H9 (cell line): ENCODE data around the gene SLC2A9. TPM values are rescaled to one million over a fixed set of nuclear protein-coding genes. Genes with fewer than 3 reads are reported as not detected.

Source experiments
- DNase-seq: peaks from one replicate; pipeline ENCODE4 v3.0.0-alpha.2; 2017
- H2AFZ ChIP-seq: one replicate; pipeline ENCODE4 v1.6.1; 2013; ENCODE audit warnings: mild to moderate bottlenecking, low read length, control low read depth, moderate library complexity
- H2AK5ac ChIP-seq: 2 replicates; pipeline ENCODE4 v1.6.1; 2013; ENCODE audit warnings: low read length, control low read depth, mixed read lengths; ENCODE audit not compliant: insufficient read length
- H2BK120ac ChIP-seq: one replicate; pipeline ENCODE4 v1.6.1; 2013; ENCODE audit warnings: low read depth, mild to moderate bottlenecking, low read length, control low read depth, inconsistent platforms; ENCODE audit not compliant: poor library complexity, severe bottlenecking
- H2BK12ac ChIP-seq: 2 replicates; pipeline ENCODE4 v1.6.1; 2013; ENCODE audit warnings: low read length, control low read depth, mixed read lengths, low read depth; ENCODE audit not compliant: insufficient read length
- H2BK15ac ChIP-seq: 2 replicates; pipeline ENCODE4 v1.6.1; 2013; ENCODE audit warnings: low read depth, low read length, control low read depth
- H2BK20ac ChIP-seq: one replicate; pipeline ENCODE4 v1.6.1; 2013; ENCODE audit warnings: low read depth, mild to moderate bottlenecking, low read length, control low read depth, inconsistent platforms; ENCODE audit not compliant: poor library complexity, severe bottlenecking
- H2BK5ac ChIP-seq: 2 replicates; pipeline ENCODE4 v1.6.1; 2013; ENCODE audit warnings: low read length, control low read depth, mixed read lengths; ENCODE audit not compliant: insufficient read length
- H3K14ac ChIP-seq: 2 replicates; pipeline ENCODE4 v1.6.1; 2013; ENCODE audit warnings: low read length, control low read depth; ENCODE audit not compliant: insufficient read depth
- H3K18ac ChIP-seq: 2 replicates; pipeline ENCODE4 v1.6.1; 2013; ENCODE audit warnings: low read depth, mild to moderate bottlenecking, mixed read lengths, low read length, control low read depth; ENCODE audit not compliant: insufficient read length
- H3K23ac ChIP-seq: 2 replicates; pipeline ENCODE4 v1.6.1; 2013; ENCODE audit warnings: low read length, control low read depth, mixed read lengths, low read depth; ENCODE audit not compliant: insufficient read length
- H3K23me2 ChIP-seq: 2 replicates; pipeline ENCODE4 v1.6.1; 2013; ENCODE audit warnings: low read depth, mild to moderate bottlenecking, mixed read lengths, low read length, control low read depth; ENCODE audit not compliant: insufficient read length, poor library complexity, severe bottlenecking
- H3K27ac ChIP-seq: 2 replicates; pipeline ENCODE4 v1.5.1; 2013; ENCODE audit warnings: low read length, control low read depth, mixed read lengths, low read depth; ENCODE audit not compliant: insufficient read length
- H3K27me3 ChIP-seq: 2 replicates; pipeline ENCODE4 v1.6.1; 2013; ENCODE audit warnings: low read length, control low read depth, inconsistent platforms; ENCODE audit not compliant: insufficient read depth
- H3K4ac ChIP-seq: 2 replicates; pipeline ENCODE4 v1.6.1; 2013; ENCODE audit warnings: low read depth, mild to moderate bottlenecking, control low read depth, inconsistent platforms, low read length, moderate library complexity
- H3K4me1 ChIP-seq: 2 replicates; pipeline ENCODE4 v1.6.1; 2013; ENCODE audit warnings: low read length, control low read depth, inconsistent platforms; ENCODE audit not compliant: insufficient read depth
- H3K4me2 ChIP-seq: 2 replicates; pipeline ENCODE4 v1.6.1; 2013; ENCODE audit warnings: low read length, control low read depth, mixed read lengths; ENCODE audit not compliant: insufficient read length, insufficient read depth
- H3K56ac ChIP-seq: 2 replicates; pipeline ENCODE4 v1.6.1; 2013; ENCODE audit warnings: low read depth, mild to moderate bottlenecking, mixed read lengths, low read length, control low read depth; ENCODE audit not compliant: insufficient read length
- H3K79me1 ChIP-seq: 2 replicates; pipeline ENCODE4 v1.6.1; 2013; ENCODE audit warnings: low read depth, mild to moderate bottlenecking, moderate library complexity, low read length, control low read depth, inconsistent platforms; ENCODE audit not compliant: insufficient read depth, poor library complexity, severe bottlenecking
- H3K79me2 ChIP-seq: 2 replicates; pipeline ENCODE4 v1.6.1; 2013; ENCODE audit warnings: low read length, control low read depth, inconsistent platforms; ENCODE audit not compliant: insufficient read depth
- H3K9ac ChIP-seq: 2 replicates; pipeline ENCODE4 v1.6.1; 2013; ENCODE audit warnings: low read length, control low read depth, mixed read lengths; ENCODE audit not compliant: insufficient read length; ENCODE audit errors: extremely low read depth
- H3K9me3 ChIP-seq: one replicate; pipeline ENCODE4 v1.6.1; 2013; ENCODE audit warnings: low read depth, low read length, inconsistent platforms; ENCODE audit not compliant: control insufficient read depth
- H3T11ph ChIP-seq: one replicate; pipeline ENCODE4 v1.6.1; 2013; ENCODE audit warnings: mild to moderate bottlenecking, low read length, control low read depth, inconsistent platforms
- H4K20me1 ChIP-seq: one replicate; pipeline ENCODE4 v1.6.1; 2013; ENCODE audit not compliant: control insufficient read depth, insufficient read length, insufficient read depth
- H4K5ac ChIP-seq: 2 replicates; pipeline ENCODE4 v1.6.1; 2013; ENCODE audit warnings: low read depth, mild to moderate bottlenecking, mixed read lengths, low read length, control low read depth; ENCODE audit not compliant: insufficient read length
- H4K8ac ChIP-seq: replicated peaks from 2 replicates; pipeline ENCODE4 v1.6.1; 2013; ENCODE audit warnings: low read length, control low read depth, mixed read lengths, low read depth; ENCODE audit not compliant: insufficient read length
- H4K91ac ChIP-seq: 2 replicates; pipeline ENCODE4 v1.6.1; 2013; ENCODE audit warnings: low read depth, mild to moderate bottlenecking, moderate library complexity, mixed read lengths, low read length, control low read depth; ENCODE audit not compliant: insufficient read length
- H3K27ac Mint-ChIP-seq, 3 experiments: 2 replicates in 2 of 3; 3 replicates in 1 of 3; pipeline ENCODE4 v1.8.0; 2020 to 2021; ENCODE audit warnings: mixed read lengths in 3 of 3, mild to moderate bottlenecking in 1 of 3, moderate library complexity in 1 of 3
- H3K27me3 Mint-ChIP-seq: 2 replicates; pipeline ENCODE4 v1.8.0; 2021; ENCODE audit warnings: low read depth, mild to moderate bottlenecking, moderate library complexity, mixed read lengths
- H3K36me3 Mint-ChIP-seq, 3 experiments: 2 replicates in 2 of 3; 3 replicates in 1 of 3; pipeline ENCODE4 v1.8.0; 2020 to 2021; ENCODE audit warnings: low read depth in 3 of 3, mixed read lengths in 3 of 3; ENCODE audit not compliant: insufficient read depth in 1 of 3
- H3K4me1 Mint-ChIP-seq, 2 experiments: 2 replicates each; pipeline ENCODE4 v1.8.0; 2020; ENCODE audit warnings: mixed read lengths in 2 of 2
- H3K4me3 Mint-ChIP-seq, 2 experiments: 2 replicates in 1 of 2; 3 replicates in 1 of 2; pipeline ENCODE4 v1.8.0; 2020 to 2021; ENCODE audit warnings: mild to moderate bottlenecking in 2 of 2, mixed read lengths in 2 of 2, moderate library complexity in 1 of 2
- H3K9me3 Mint-ChIP-seq, 2 experiments: 2 replicates in 1 of 2; 3 replicates in 1 of 2; pipeline ENCODE4 v1.8.0; 2020; ENCODE audit warnings: mild to moderate bottlenecking in 2 of 2, mixed read lengths in 2 of 2, moderate library complexity in 1 of 2
- CTCF ChIP-seq: fragments of 200-600 bp; sonication (generic); conservative IDR thresholded peaks from 3 replicates; pipeline ENCODE4 v1.8.0; 2021; ENCODE audit warnings: antibody characterized with exemption, mild to moderate bottlenecking
- WGBS: extraction: QIAGEN DNeasy Blood & Tissue Kit; methylation state at CpG from one replicate; pipeline ENCODE4 v1.1.7; 2013; ENCODE audit warnings: missing lambda C conversion rate, low lambda C conversion rate, mixed read lengths; ENCODE audit not compliant: insufficient read length; ENCODE audit errors: extremely low coverage; 5-methylcytosine and 5-hydroxymethylcytosine counted together
- total RNA-seq: library from RNA; stranded (reverse); gene quantifications from 2 replicates; pipeline ENCODE4 v1.2.1, GENCODE V29; 2021

SLC2A9 gene
- total RNA-seq, 1 experiment from 2014 or later = 0.79 TPM

DNA sequence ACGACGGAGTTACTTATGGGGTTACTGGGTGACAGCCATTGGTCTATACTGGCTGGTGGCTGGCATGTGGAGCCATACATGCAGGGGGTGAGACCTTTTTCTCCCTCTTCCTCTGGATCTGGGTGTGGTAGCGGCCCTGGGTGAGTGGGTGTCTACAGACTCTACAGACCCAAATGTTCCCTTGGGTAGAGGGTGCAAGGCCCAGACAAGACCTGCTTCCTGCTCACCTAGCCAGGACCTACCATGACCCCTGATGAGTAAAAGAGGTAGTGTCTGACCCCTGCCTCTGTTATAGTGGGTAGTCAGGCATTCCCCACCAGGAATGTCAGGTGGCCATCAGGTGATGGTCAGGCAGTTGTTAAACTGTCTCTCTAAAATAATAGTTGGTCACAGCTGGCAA lies 66.8 kb downstream of the SLC2A9 start:
- no CpG with 5 or more reads among the region's 3 CpGs for WGBS
- Histone ChIP-seq H3K4me2 (no peak overlapping the region), H2BK5ac (no peak overlapping the region), H3K56ac (no peak overlapping the region), H3K4me1 (no peaks in the 10 kb centered on the region; the same call in 1 of the 2 replicates), H3T11ph (no peak overlapping the region), H2AK5ac (no peak overlapping the region), H3K4ac (no peak overlapping the region), H4K8ac (no peak overlapping the region), H2AFZ (no peak overlapping the region), H3K14ac (no peak overlapping the region; the same call in 1 of the 2 replicates), H3K79me2 (no peaks in the 10 kb centered on the region), H3K9me3 (no peaks in the 10 kb centered on the region), H3K23ac (no peak overlapping the region), H3K9ac (no peak overlapping the region), H3K79me1 (no peaks in the 10 kb centered on the region), H2BK120ac (no peak overlapping the region), H2BK20ac (no peak overlapping the region), H3K23me2 (no peaks in the 10 kb centered on the region), H3K27me3 (no peaks in the 10 kb centered on the region), H4K20me1 (no peaks in the 10 kb centered on the region), H4K5ac (no peak overlapping the region), H4K91ac (no peak overlapping the region), H3K18ac (no peak overlapping the region), H2BK12ac (no peak overlapping the region), H3K27ac (no peak overlapping the region), H2BK15ac (no peak overlapping the region)
- H3K36me3 Mint-ChIP-seq = no peaks in the 10 kb centered on the region; a peak in 2 of 7 replicates
- H3K27ac Mint-ChIP-seq = no peak overlapping the region
- no peak for TF ChIP-seq CTCF
- no peak for DNase-seq
- no peaks in the 10 kb centered on the region; a peak in 2 of 5 replicates for H3K9me3 Mint-ChIP-seq
- peaks cover 4 to 5% of the 10 kb centered on the region in 2 experiments for H3K4me1 Mint-ChIP-seq
- peaks cover 1% of the 10 kb centered on the region; the same call in 1 of the 2 replicates for H3K27me3 Mint-ChIP-seq
- no peak overlapping the region for H3K4me3 Mint-ChIP-seq
